KG1 (cell line): ENCODE results near the gene TRIM9.

ENCODE experiments used
- DNase-seq: peaks from one replicate; lab custom pipeline; 2025; lab: John Stamatoyannopoulos, UW

Gene TRIM9

GRCh38 chr14:51056421-51056820 is 38.5 kb downstream of the TRIM9 start:
- DNase-seq = no peak

GRCh38 chr14:51053157-51053556 is 41.7 kb downstream of the TRIM9 start:
- DNase-seq = no peak

GRCh38 chr14:51044961-51045360 is 49.9 kb downstream of the TRIM9 start:
- no peak for DNase-seq

GRCh38 chr14:51041883-51042282 is 53.0 kb downstream of the TRIM9 start:
- no peak for DNase-seq

GRCh38 chr14:51041108-51041531 is 53.8 kb downstream of the TRIM9 start:
- no peak for DNase-seq

GRCh38 chr14:51039252-51039651 is 55.7 kb downstream of the TRIM9 start:
- no peak for DNase-seq

- DNase-seq = no peak
Observed at GRCh38 chr14:51035611-51036192, 59.2 kb downstream of the TRIM9 start.

GRCh38 chr14:51028851-51029754 is 65.8 kb downstream of the TRIM9 start:
- no peak for DNase-seq

GRCh38 chr14:51028361-51028760 is 66.5 kb downstream of the TRIM9 start:
- DNase-seq = no peak

- no peak for DNase-seq
Observed at GRCh38 chr14:51024377-51024776, 70.5 kb downstream of the TRIM9 start.

GRCh38 chr14:51023964-51024363 is 70.9 kb downstream of the TRIM9 start:
- no peak for DNase-seq

GRCh38 chr14:51022769-51023168 is 72.1 kb downstream of the TRIM9 start:
- no peak for DNase-seq

GRCh38 chr14:51020024-51020710 is 74.7 kb downstream of the TRIM9 start:
- DNase-seq = no peak

GRCh38 chr14:51019089-51019488 is 75.8 kb downstream of the TRIM9 start:
- DNase-seq = no peak

GRCh38 chr14:51018521-51018920 is 76.4 kb downstream of the TRIM9 start:
- DNase-seq = no peak

- no peak for DNase-seq
Observed at GRCh38 chr14:51014625-51015024, 80.3 kb downstream of the TRIM9 start.

GRCh38 chr14:51014086-51014485 is 80.8 kb downstream of the TRIM9 start:
- DNase-seq = no peak

GRCh38 chr14:51012055-51012454 is 82.8 kb downstream of the TRIM9 start:
- DNase-seq = no peak

- DNase-seq = no peak
Observed at GRCh38 chr14:51008446-51008845, 86.5 kb downstream of the TRIM9 start.

GRCh38 chr14:51006781-51007211 is 88.1 kb downstream of the TRIM9 start:
- DNase-seq = no peak

- no peak for DNase-seq
Observed at GRCh38 chr14:51006324-51006723, 88.6 kb downstream of the TRIM9 start.

GRCh38 chr14:51004801-51005526 is 89.9 kb downstream of the TRIM9 start:
- no peak for DNase-seq
